Stimulated activated memory B cell treated with anti-CD40 and anti-IgM and Interleukin-4, amounts not matched to agents 10 μg/mL and 1 μg/mL and 100 μg/mL, for 72 hours (primary cell): ENCODE measurements around the gene DOC2B.
"Not testable (repeated sequence)": the region's sequence is repeated elsewhere in the genome, so short reads cannot be mapped to it uniquely, and the experiment has no call there.

ENCODE experiments used
- ATAC-seq: fragments of 150-1000 bp; cut with Tn5 transposase; 2 replicates; pipeline ENCODE4 v1.10.0; 2021
- H3K27ac Mint-ChIP-seq: one replicate; pipeline ENCODE4 v1.8.0; 2022; ENCODE audit warnings: mild to moderate bottlenecking, mixed read lengths
- H3K27me3 Mint-ChIP-seq: one replicate; pipeline ENCODE4 v1.8.0; 2022; ENCODE audit warnings: mixed read lengths
- H3K36me3 Mint-ChIP-seq: one replicate; pipeline ENCODE4 v1.8.0; 2022; ENCODE audit warnings: mixed read lengths
- H3K4me1 Mint-ChIP-seq: one replicate; pipeline ENCODE4 v1.8.0; 2022; ENCODE audit warnings: mixed read lengths
- H3K4me3 Mint-ChIP-seq: one replicate; pipeline ENCODE4 v1.8.0; 2022; ENCODE audit warnings: mild to moderate bottlenecking, moderate library complexity, mixed read lengths
- H3K9me3 Mint-ChIP-seq: one replicate; pipeline ENCODE4 v1.8.0; 2022; ENCODE audit warnings: mixed read lengths

DOC2B gene

GRCh38 chr17:137166-137807, 44.2 kb downstream of the DOC2B start, which contains the start of gene SCGB1C2:
SCGB1C2 (plus strand) TSS chr17:137569; CDS start chr17:137591, 22 bp downstream.
- not testable (repeated sequence) for H3K4me3 Mint-ChIP-seq, H3K4me1 Mint-ChIP-seq, H3K9me3 Mint-ChIP-seq

GRCh38 chr17:136531-136930, 44.9 kb downstream of the DOC2B start:
- peak; percentile 83 for ATAC-seq
- not testable (repeated sequence) for H3K9me3 Mint-ChIP-seq, H3K4me3 Mint-ChIP-seq, H3K27ac Mint-ChIP-seq, H3K27me3 Mint-ChIP-seq, H3K4me1 Mint-ChIP-seq, H3K36me3 Mint-ChIP-seq

More at GRCh38 chr17:137166-137807, 44.2 kb downstream of the DOC2B start, which contains the start of gene SCGB1C2:
- not testable (repeated sequence) for ATAC-seq, H3K27ac Mint-ChIP-seq, H3K27me3 Mint-ChIP-seq, H3K36me3 Mint-ChIP-seq

- H3K9me3 Mint-ChIP-seq, H3K36me3 Mint-ChIP-seq, H3K27ac Mint-ChIP-seq, H3K4me3 Mint-ChIP-seq, ATAC-seq, H3K27me3 Mint-ChIP-seq, H3K4me1 Mint-ChIP-seq: not testable (repeated sequence)
Observed at GRCh38 chr17:135895-136294, 45.6 kb downstream of the DOC2B start.

DNA sequence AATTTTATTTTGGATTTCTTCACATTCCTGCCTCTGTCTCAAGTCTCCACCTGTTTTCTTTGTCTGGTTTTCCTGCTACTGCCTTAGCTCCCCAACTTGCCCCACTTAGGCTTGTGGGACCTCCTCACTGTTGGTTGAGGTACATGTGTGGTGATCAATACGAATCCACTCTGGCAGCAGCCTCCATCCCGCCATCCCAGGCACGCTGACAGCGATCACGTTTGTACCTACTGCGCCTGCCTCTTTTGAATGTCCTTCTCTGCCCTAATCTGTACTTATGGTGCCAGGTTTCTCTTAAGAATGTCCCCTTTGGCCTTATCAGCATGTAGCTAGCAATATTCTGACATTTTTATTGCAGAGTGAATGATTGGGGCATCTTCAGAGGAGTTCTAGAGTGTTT, 46.4 kb downstream of the DOC2B start:
- not testable (repeated sequence) for H3K27me3 Mint-ChIP-seq, H3K4me3 Mint-ChIP-seq, H3K27ac Mint-ChIP-seq, H3K36me3 Mint-ChIP-seq, H3K9me3 Mint-ChIP-seq, ATAC-seq, H3K4me1 Mint-ChIP-seq

DNA sequence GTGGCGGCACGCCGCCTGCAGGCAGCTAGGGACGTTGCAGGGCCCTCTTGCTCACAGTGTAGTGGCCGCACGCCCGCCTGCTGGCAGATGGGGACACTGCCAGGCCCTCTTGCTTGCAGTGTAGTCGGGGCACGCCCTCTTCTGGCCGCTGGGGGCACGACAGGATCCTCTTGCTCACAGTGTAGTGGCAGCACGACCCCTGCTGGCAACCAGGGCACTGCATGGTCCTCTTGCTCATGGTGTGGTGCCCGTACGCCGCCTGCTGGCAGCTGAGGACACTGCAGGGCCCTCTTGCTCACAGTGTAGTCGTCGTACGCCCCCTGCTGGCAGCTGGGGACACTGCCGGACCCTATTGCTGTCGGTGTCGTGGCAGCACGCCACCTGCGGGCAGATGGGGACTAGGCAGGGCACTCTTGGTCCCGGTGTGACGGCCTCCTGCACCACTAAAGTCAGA, 47.1 kb downstream of the DOC2B start:
- not testable (repeated sequence) for H3K4me3 Mint-ChIP-seq, H3K27ac Mint-ChIP-seq, H3K4me1 Mint-ChIP-seq, H3K9me3 Mint-ChIP-seq, H3K36me3 Mint-ChIP-seq, H3K27me3 Mint-ChIP-seq
- peak; percentile 73 for ATAC-seq

- H3K36me3 Mint-ChIP-seq, H3K27ac Mint-ChIP-seq, H3K4me1 Mint-ChIP-seq, H3K4me3 Mint-ChIP-seq, H3K9me3 Mint-ChIP-seq, H3K27me3 Mint-ChIP-seq: not testable (repeated sequence)
- peak; percentile 83 for ATAC-seq
Observed at GRCh38 chr17:133932-134331, 47.5 kb downstream of the DOC2B start.

DNA sequence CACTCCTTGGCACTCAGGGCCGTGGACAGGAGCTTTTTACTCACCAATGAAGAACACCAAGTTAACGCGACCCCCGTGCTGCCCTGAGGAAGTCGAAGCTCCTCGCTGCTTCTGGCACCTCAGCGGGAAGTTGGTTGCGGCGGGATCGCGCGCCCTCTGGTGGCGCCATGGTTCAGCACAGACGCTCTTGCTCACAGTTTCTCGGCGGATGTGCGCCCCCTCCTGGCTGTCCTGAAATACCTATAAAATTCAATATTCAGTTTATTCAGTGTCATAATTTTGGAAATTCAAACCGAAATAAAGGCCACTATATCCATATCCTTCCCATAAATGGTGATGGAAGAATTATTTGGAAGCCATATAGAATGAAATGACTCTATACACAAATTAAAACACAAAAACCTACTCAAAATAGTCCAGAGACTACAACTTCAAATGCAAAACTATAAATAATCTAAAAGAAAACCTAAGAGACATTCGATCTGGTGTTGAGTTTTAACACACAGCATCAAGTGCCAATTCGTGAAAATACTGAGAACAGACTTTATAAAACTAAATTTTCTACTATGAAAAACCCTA, 63.0 kb downstream of the DOC2B start:
- not testable (repeated sequence) for ATAC-seq, H3K36me3 Mint-ChIP-seq, H3K4me3 Mint-ChIP-seq, H3K4me1 Mint-ChIP-seq, H3K9me3 Mint-ChIP-seq, H3K27ac Mint-ChIP-seq, H3K27me3 Mint-ChIP-seq

DNA sequence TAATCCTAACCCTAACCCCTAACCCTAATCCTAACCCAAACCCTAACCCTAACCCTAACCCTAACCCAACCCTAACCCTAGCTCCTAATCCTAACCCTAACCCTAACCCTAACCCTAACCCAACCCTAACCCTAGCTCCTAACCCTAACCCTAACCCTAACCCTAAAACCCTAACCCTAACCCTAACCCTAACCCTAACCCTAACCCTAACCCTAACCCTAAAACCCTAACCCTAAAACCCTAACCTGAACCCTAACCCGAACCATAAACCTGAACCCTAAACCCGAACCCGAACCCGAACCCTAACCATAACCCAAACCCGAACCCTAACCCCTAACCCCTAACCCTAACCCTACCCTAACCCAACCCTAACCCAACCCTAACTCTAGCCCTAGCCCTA, 68.3 kb downstream of the DOC2B start:
- ATAC-seq, H3K9me3 Mint-ChIP-seq: not testable (repeated sequence)

More for the DNA sequence above, 68.3 kb downstream of the DOC2B start:
- not testable (repeated sequence) for H3K27me3 Mint-ChIP-seq, H3K36me3 Mint-ChIP-seq, H3K4me1 Mint-ChIP-seq, H3K27ac Mint-ChIP-seq, H3K4me3 Mint-ChIP-seq
